DMS53 treated with DMSO at 0.1 percent for 48 hours (cell line): ENCODE results near the gene HNRNPL.
"Not testable (repeated sequence)": the region's sequence is repeated elsewhere in the genome, so short reads cannot be mapped to it uniquely, and the experiment has no call there.

Experiments
- DNase-seq: peaks from one replicate; lab custom pipeline; 2025; ENCODE audit not compliant: unreplicated experiment; lab: John Stamatoyannopoulos, UW

Gene HNRNPL

GRCh38 chr19:38869836-38870607, 20.2 kb upstream of the HNRNPL start:
- DNase-seq, result peak; percentile 95

- no peak for DNase-seq
Measured at GRCh38 chr19:38869160-38869835, 19.5 kb upstream of the HNRNPL start.

- DNase-seq, result no peak
Measured at GRCh38 chr19:38868551-38868950, 18.8 kb upstream of the HNRNPL start.

GRCh38 chr19:38867171-38867780, 17.5 kb upstream of the HNRNPL start:
- DNase-seq, result no peak

- peak; percentile 94 for DNase-seq
Measured at GRCh38 chr19:38862321-38863059, 12.7 kb upstream of the HNRNPL start.

- DNase-seq, result no peak
Measured at GRCh38 chr19:38861368-38861767, 11.6 kb upstream of the HNRNPL start.

GRCh38 chr19:38859631-38860204, 9.9 kb upstream of the HNRNPL start:
- DNase-seq, result not testable (repeated sequence)

- DNase-seq, result no peak
Measured at GRCh38 chr19:38856813-38857212, 7.0 kb upstream of the HNRNPL start.

- not testable (repeated sequence) for DNase-seq
Measured at GRCh38 chr19:38855751-38856150, 6.0 kb upstream of the HNRNPL start.

GRCh38 chr19:38854961-38855360, 5.2 kb upstream of the HNRNPL start:
- not testable (repeated sequence) for DNase-seq

GRCh38 chr19:38853214-38853613, 3.4 kb upstream of the HNRNPL start:
- DNase-seq, result no peak

GRCh38 chr19:38852231-38853044, 2.7 kb upstream of the HNRNPL start:
- DNase-seq, result peak; percentile 39

GRCh38 chr19:38851622-38852230, 1.9 kb upstream of the HNRNPL start:
- DNase-seq, result peak; percentile 90

- no peak for DNase-seq
Measured at GRCh38 chr19:38850976-38851621, 1.3 kb upstream of the HNRNPL start.

GRCh38 chr19:38850436-38850975, 720 bp upstream of the HNRNPL start:
- DNase-seq, result peak; percentile 97

GRCh38 chr19:38849147-38849859, 483 bp downstream of the HNRNPL start:
- peak; percentile 95 for DNase-seq

GRCh38 chr19:38848299-38849146, 1.3 kb downstream of the HNRNPL start:
- no peak for DNase-seq
